ENCODE measurements around the gene ROPN1.
"Not testable (repeated sequence)": the region's sequence is repeated elsewhere in the genome, so short reads cannot be mapped to it uniquely, and the experiment has no call there.

DNA sequence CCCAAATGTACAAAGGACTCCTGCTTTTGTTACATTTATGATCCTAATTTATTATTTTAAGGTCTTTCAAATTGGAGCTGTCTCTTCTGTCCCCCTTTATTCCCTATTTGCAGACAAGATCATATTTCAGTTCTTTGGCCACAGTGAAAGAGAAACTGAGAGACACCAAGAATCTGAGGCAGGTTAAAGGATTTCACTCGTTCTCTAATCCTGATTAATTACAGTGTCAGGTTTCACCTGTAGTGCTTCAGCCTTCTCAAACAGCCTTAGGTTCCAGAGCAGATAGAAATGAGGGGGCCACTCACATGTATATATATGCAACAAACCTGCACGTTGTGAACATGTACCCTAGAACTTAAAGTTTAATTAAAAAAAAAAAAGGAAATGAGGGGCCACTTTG, 24.7 kb downstream of the ROPN1 start:
- TF ChIP-seq POLR2A, POLR2AphosphoS5 (IDR thresholded peaks at IDR 0.05): not testable (repeated sequence)
- TF ChIP-seq, protein P1, sequence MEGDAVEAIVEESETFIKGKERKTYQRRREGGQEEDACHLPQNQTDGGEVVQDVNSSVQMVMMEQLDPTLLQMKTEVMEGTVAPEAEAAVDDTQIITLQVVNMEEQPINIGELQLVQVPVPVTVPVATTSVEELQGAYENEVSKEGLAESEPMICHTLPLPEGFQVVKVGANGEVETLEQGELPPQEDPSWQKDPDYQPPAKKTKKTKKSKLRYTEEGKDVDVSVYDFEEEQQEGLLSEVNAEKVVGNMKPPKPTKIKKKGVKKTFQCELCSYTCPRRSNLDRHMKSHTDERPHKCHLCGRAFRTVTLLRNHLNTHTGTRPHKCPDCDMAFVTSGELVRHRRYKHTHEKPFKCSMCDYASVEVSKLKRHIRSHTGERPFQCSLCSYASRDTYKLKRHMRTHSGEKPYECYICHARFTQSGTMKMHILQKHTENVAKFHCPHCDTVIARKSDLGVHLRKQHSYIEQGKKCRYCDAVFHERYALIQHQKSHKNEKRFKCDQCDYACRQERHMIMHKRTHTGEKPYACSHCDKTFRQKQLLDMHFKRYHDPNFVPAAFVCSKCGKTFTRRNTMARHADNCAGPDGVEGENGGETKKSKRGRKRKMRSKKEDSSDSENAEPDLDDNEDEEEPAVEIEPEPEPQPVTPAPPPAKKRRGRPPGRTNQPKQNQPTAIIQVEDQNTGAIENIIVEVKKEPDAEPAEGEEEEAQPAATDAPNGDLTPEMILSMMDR (IDR thresholded peaks at IDR 0.05), result not testable (repeated sequence)

All from breast epithelium (tissue), 3 donors.